HG02763 (cell line): ENCODE results near the gene ZNF91.
"Not testable (repeated sequence)": the region's sequence is repeated elsewhere in the genome, so short reads cannot be mapped to it uniquely, and the experiment has no call there.

Source experiments
- ATAC-seq: cut with Tn5 transposase; IDR thresholded peaks from one replicate; pipeline ENCODE4 v1.9.1; 2021; ENCODE audit warnings: mild to moderate bottlenecking, moderate library complexity; ENCODE audit not compliant: unreplicated experiment

The ZNF91 gene

GRCh38 chr19:23399443-23399842 lies 4.2 kb upstream of the ZNF91 start:
- ATAC-seq, result no peak

- ATAC-seq, result not testable (repeated sequence)
Measured at GRCh38 chr19:23395722-23396117, 449 bp upstream of the ZNF91 start.

GRCh38 chr19:23394511-23394910 lies 760 bp downstream of the ZNF91 start:
- no peak for ATAC-seq

GRCh38 chr19:23393121-23393520 lies 2.1 kb downstream of the ZNF91 start:
- ATAC-seq, result no peak

- no peak for ATAC-seq
Measured at GRCh38 chr19:23391236-23391635, 4.0 kb downstream of the ZNF91 start.

GRCh38 chr19:23385404-23385803 lies 9.9 kb downstream of the ZNF91 start:
- no peak for ATAC-seq

GRCh38 chr19:23384858-23385257 lies 10.4 kb downstream of the ZNF91 start:
- ATAC-seq, result no peak

GRCh38 chr19:23384166-23384565 lies 11.1 kb downstream of the ZNF91 start:
- ATAC-seq, result no peak

GRCh38 chr19:23382955-23383354 lies 12.3 kb downstream of the ZNF91 start:
- no peak for ATAC-seq

GRCh38 chr19:23381114-23381513 lies 14.2 kb downstream of the ZNF91 start:
- ATAC-seq, result no peak

GRCh38 chr19:23379671-23380070 lies 15.6 kb downstream of the ZNF91 start:
- ATAC-seq, result not testable (repeated sequence)

- ATAC-seq, result no peak
Measured at GRCh38 chr19:23378948-23379347, 16.3 kb downstream of the ZNF91 start.

- ATAC-seq, result no peak
Measured at GRCh38 chr19:23377276-23377675, 18.0 kb downstream of the ZNF91 start.

GRCh38 chr19:23366437-23366836 lies 28.8 kb downstream of the ZNF91 start:
- no peak for ATAC-seq

GRCh38 chr19:23366031-23366430 lies 29.2 kb downstream of the ZNF91 start:
- ATAC-seq, result not testable (repeated sequence)

GRCh38 chr19:23365222-23365621 lies 30.0 kb downstream of the ZNF91 start:
- no peak for ATAC-seq

GRCh38 chr19:23361843-23362242 lies 33.4 kb downstream of the ZNF91 start:
- not testable (repeated sequence) for ATAC-seq

- no peak for ATAC-seq
Measured at GRCh38 chr19:23351806-23352205, 43.5 kb downstream of the ZNF91 start.

- ATAC-seq, result no peak
Measured at GRCh38 chr19:23346696-23347095, 48.6 kb downstream of the ZNF91 start.

GRCh38 chr19:23345838-23346237 lies 49.4 kb downstream of the ZNF91 start:
- ATAC-seq, result no peak

- no peak for ATAC-seq
Measured at GRCh38 chr19:23343434-23344010, 51.7 kb downstream of the ZNF91 start.

- no peak for ATAC-seq
Measured at GRCh38 chr19:23328211-23328610, 67.1 kb downstream of the ZNF91 start.

- no peak for ATAC-seq
Measured at GRCh38 chr19:23321953-23322549, 73.2 kb downstream of the ZNF91 start.
